ENCODE results near the gene SLC38A10.

Gene SLC38A10

DNA sequence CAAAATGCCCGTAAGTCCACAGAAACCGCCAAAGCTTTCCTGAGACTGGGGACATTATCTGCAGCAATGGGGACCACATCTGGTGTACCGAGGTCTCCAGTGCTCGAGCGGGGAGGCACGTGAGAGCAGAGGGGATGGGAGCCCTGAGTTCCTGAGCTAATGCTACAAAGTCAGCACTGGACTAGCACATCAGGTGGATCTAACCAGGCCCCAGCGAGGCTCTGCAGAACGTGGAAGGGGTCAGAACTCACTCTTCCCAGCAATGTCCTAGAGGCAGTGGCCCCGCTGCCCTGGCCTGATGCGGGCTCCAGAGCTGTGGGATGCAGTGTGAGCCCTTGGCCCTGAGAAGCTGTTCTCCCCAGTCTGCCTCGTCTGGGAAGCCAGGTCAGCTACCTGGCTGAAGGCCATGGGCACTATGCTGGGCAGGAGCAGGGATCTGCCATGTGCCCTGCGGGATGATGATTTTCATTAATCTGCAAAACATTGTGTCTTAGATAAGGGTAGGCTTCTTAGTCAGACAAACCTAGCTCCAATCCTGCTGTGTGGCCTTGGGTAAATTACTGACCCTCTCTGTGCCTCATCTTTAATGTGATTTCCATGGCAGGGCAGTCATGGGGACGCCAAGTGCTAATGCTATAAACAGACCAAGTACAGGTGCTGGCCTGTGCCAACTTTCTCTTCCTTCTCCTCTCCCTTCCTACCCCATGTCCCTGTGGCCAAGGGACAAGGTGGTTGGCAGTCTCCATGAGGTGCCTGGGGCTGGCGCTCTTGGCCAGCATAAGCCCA lies 40.1 kb upstream of the SLC38A10 start:
- no peak for DNase-seq (ENCODE audit: low read depth, low spot score)
- TF ChIP-seq, protein P1, sequence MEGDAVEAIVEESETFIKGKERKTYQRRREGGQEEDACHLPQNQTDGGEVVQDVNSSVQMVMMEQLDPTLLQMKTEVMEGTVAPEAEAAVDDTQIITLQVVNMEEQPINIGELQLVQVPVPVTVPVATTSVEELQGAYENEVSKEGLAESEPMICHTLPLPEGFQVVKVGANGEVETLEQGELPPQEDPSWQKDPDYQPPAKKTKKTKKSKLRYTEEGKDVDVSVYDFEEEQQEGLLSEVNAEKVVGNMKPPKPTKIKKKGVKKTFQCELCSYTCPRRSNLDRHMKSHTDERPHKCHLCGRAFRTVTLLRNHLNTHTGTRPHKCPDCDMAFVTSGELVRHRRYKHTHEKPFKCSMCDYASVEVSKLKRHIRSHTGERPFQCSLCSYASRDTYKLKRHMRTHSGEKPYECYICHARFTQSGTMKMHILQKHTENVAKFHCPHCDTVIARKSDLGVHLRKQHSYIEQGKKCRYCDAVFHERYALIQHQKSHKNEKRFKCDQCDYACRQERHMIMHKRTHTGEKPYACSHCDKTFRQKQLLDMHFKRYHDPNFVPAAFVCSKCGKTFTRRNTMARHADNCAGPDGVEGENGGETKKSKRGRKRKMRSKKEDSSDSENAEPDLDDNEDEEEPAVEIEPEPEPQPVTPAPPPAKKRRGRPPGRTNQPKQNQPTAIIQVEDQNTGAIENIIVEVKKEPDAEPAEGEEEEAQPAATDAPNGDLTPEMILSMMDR (IDR thresholded peaks at IDR 0.05; ENCODE audit: insufficient read depth, low read length, missing control alignments): no peak
- no peak overlapping the region for H3K4me3 ChIP-seq (ENCODE audit: low read depth, low read length)
- POLR2A ChIA-PET: interaction anchor here (0.6 to 1.6 kb wide), 2 partner anchors 10 to 262 kb away, joined by 3 read pairs; no protein-coding TSS in a partner anchor
- CTCF ChIA-PET: interaction anchor here (0.9 to 1.9 kb wide), 3 partner anchors 15 to 83 kb away, joined by 4 to 6 read pairs (median 4); no protein-coding TSS in a partner anchor

- ChIA-PET CTCF (interaction anchor here (1.2 to 1.9 kb wide), 2 partner anchors 42 to 82 kb away, joined by 4 to 6 read pairs; no protein-coding TSS in a partner anchor), POLR2A (no interaction called here)
- H3K4me3 ChIP-seq (ENCODE audit: low read depth, low read length): no peak overlapping the region
- TF ChIP-seq, protein P1 (IDR thresholded peaks at IDR 0.05; ENCODE audit: insufficient read depth, low read length, missing control alignments): no peak
- DNase-seq (ENCODE audit: low read depth, low spot score): no peak
These were observed 39.3 kb upstream of the SLC38A10 start for GRCh38 chr17:81334391-81334901.

DNA sequence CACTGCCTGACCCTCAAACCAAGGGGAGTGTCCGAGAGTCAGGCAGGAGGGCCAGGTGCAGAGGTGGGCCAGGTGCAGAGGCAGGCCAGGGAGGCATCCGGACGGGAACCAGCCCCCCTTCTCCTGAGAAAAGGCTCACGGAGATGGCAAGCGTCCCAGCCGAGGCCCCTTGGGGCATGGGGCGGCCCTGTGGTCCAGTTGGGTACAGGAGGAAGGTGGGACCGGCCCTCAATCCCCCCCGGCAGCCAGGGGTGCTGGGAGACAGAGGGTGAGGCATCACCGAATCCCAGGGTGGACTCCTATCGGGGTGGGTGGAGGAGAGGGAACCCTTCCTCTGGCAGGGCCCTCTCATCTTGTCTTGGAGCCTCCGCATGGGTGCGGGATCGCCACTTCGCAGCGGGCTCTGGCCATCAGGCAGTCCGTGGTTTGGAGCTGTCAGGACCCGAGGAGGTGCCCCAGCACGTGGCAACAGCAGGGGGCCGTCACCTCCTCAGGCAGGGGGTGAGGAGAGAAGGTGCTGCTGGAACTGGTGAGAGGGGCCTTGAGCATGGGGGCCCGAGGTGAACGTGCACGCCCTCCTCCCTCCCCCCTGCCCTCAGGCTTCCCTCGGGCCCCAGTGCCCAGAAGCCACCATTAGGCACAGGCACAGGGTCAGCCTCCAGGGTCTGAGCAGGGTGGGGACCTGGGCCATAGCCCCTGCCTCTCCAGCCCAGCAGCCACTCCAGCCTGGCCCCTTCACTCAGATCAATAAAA lies 38.7 kb upstream of the SLC38A10 start:
- no peak for DNase-seq (ENCODE audit: low read depth, low spot score)
- POLR2A ChIA-PET: no interaction called here
- TF ChIP-seq, protein P1 (IDR thresholded peaks at IDR 0.05; ENCODE audit: insufficient read depth, low read length, missing control alignments): no peak
- H3K4me3 ChIP-seq (ENCODE audit: low read depth, low read length): no peak overlapping the region
- CTCF ChIA-PET: interaction anchor here (1.2 kb wide), 1 partner anchor 81 kb away, joined by 4 read pairs; no protein-coding TSS in a partner anchor

DNA sequence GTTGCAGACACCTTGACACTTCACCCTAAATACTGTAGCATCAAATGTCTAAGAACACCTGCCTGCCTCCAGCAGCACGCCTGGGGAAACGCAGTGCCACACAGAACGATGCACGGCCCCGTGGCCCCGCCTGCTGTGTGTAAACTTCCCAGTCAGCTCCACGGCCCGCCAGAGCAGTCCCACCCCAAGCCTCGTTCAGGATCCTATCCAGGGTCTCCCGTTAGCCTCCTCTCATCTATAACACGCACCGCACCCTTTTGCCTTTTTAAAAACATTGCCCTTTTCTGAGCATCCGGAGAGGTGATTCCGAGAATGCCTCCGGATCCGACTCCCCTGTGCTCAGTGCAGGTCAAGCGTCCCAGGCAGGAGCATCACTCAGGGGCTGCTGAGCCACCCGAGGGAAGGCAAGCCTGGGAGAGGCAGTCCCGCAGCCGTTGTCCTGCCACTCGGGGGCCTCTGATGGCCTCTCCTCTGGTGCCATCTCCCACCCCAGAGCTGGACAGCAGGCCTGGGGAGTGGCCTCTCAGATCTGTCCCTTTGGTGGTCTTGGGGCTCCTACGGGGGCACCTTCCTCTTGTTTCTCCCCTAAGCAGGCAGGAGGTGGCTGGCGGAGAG lies 37.9 kb upstream of the SLC38A10 start:
- ChIA-PET CTCF (no interaction called here), POLR2A (no interaction called here)
- DNase-seq (ENCODE audit: low read depth, low spot score): no peak
- TF ChIP-seq, protein P1 (IDR thresholded peaks at IDR 0.05; ENCODE audit: insufficient read depth, low read length, missing control alignments): no peak
- no peak overlapping the region for H3K4me3 ChIP-seq (ENCODE audit: low read depth, low read length)

DNA sequence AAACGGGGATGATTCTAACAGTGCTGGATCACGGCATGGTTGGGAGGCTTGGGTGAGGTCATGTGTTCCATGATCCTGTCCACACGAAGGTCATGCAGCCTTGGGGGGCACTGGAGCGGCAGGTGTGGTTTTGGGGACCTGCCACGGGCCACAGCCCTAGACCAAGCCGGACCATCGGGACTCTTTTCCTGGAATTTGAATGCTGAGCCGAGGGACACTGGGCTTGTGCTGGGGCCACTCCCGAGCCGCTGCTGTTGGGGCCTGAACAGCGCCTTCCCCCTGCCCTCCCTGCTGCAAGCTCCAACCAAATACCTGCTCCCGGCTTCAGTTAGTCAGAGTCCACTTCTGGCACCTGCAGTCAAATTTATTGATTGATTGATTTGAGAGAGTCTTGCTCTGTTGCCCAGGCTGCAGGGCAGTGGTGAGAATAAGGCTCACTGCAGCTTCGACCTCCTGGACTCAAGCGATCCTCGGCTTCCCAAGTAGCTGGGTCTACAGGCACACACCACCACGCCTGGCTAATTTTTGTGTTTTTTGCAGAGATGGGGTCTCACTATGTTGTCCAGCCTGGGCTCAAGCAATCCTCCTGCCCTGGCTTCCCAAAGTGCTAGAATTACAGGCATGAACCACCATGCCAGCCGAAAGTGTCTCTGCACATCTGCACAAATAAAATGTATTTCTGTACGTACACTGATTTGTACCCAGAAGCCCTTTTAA lies 37.2 kb upstream of the SLC38A10 start:
- no peak overlapping the region for H3K4me3 ChIP-seq (ENCODE audit: low read depth, low read length)
- CTCF ChIA-PET: no interaction called here
- TF ChIP-seq, protein P1 (IDR thresholded peaks at IDR 0.05; ENCODE audit: insufficient read depth, low read length, missing control alignments): no peak
- no peak for DNase-seq (ENCODE audit: low read depth, low spot score)
- POLR2A ChIA-PET: no interaction called here

All from AG04449 (cell line).